ENCODE measurements around the gene NR3C1. TPM values are rescaled to one million over a fixed set of nuclear protein-coding genes. Genes with fewer than 3 reads are reported as not detected.

NR3C1 gene
- total RNA-seq, 1 experiment from 2014 or later, result 31.4 TPM

GRCh38 chr5:143413958-143414669, 10.6 kb upstream of the NR3C1 start:
- Histone ChIP-seq H3K4me2 (ENCODE audit: insufficient read depth, insufficient read length, low read length) (no peak overlapping the region), H3K9me3 (ENCODE audit: control insufficient read depth, low read depth, low read length) (no peaks in the 10 kb centered on the region), H3K27me3 (ENCODE audit: insufficient read depth, low read length) (no peaks in the 10 kb centered on the region), H3K18ac (ENCODE audit: insufficient read length, low read depth, low read length) (no peak overlapping the region), H2AK5ac (ENCODE audit: insufficient read length, low read length) (no peak overlapping the region), H4K5ac (ENCODE audit: insufficient read length, low read depth, low read length) (no peak overlapping the region), H2AFZ (ENCODE audit: low read length) (no peak overlapping the region), H3K4ac (ENCODE audit: low read depth, low read length) (no peak overlapping the region), H3K27ac (ENCODE audit: insufficient read length, low read depth, low read length) (no peak overlapping the region), H3K9ac (ENCODE audit: extremely low read depth, insufficient read length, low read length) (no peak overlapping the region), H3K23ac (ENCODE audit: insufficient read length, low read depth, low read length) (no peak overlapping the region), H4K20me1 (ENCODE audit: control insufficient read depth, insufficient read depth, insufficient read length) (no peaks in the 10 kb centered on the region), H3K79me2 (ENCODE audit: insufficient read depth, low read length) (no peaks in the 10 kb centered on the region), H4K8ac (replicated peaks; ENCODE audit: insufficient read length, low read depth, low read length) (no peak overlapping the region), H2BK15ac (ENCODE audit: low read depth, low read length) (no peak overlapping the region), H3K23me2 (ENCODE audit: insufficient read length, low read depth, low read length, poor library complexity, severe bottlenecking) (no peaks in the 10 kb centered on the region), H3K4me1 (ENCODE audit: insufficient read depth, low read length) (no peaks in the 10 kb centered on the region), H3T11ph (ENCODE audit: low read length) (no peak overlapping the region), H2BK12ac (ENCODE audit: insufficient read length, low read depth, low read length) (no peak overlapping the region), H3K14ac (ENCODE audit: insufficient read depth, low read length) (no peak overlapping the region), H4K91ac (ENCODE audit: insufficient read length, low read depth, low read length) (no peak overlapping the region), H3K56ac (ENCODE audit: insufficient read length, low read depth, low read length) (no peak overlapping the region), H2BK5ac (ENCODE audit: insufficient read length, low read length) (no peak overlapping the region), H2BK120ac (ENCODE audit: low read depth, low read length, poor library complexity, severe bottlenecking) (no peak overlapping the region), H3K79me1 (ENCODE audit: insufficient read depth, low read depth, low read length, poor library complexity, severe bottlenecking) (no peaks in the 10 kb centered on the region), H2BK20ac (ENCODE audit: low read depth, low read length, poor library complexity, severe bottlenecking) (no peak overlapping the region)
- Mint-ChIP-seq H3K4me1 (peaks cover 19 to 21% of the 10 kb centered on the region in 2 experiments), H3K27me3 (ENCODE audit: low read depth) (no peaks in the 10 kb centered on the region), H3K4me3 (no peak overlapping the region), H3K27ac (no peak overlapping the region), H3K9me3 (no peaks in the 10 kb centered on the region), H3K36me3 (ENCODE audit: insufficient read depth in 1 of 3, low read depth in 3 of 3) (no peaks in the 10 kb centered on the region)
- no peak for TF ChIP-seq CTCF (conservative IDR thresholded peaks at IDR 0.05)
- no CpG with 5 or more reads among the region's 4 CpGs for WGBS (ENCODE audit: extremely low coverage, insufficient read length, low lambda C conversion rate)
- DNase-seq, result no peak

All from H9 (cell line).